CD4-positive, alpha-beta T cell (primary cell): Measurements from ENCODE around the gene TRABD2B. TPM values are rescaled to one million over a fixed set of nuclear protein-coding genes. Genes with fewer than 3 reads are reported as not detected.

ENCODE experiments used
- ATAC-seq: fragments of 200-7000 bp; cut with Tn5 transposase; one replicate; pipeline ENCODE4 v1.10.0; 2022; ENCODE audit warnings: mild to moderate bottlenecking; ENCODE audit not compliant: poor library complexity
- CTCF ChIA-PET: fragments of 350-600 bp; sonication (Branson Sonifier 250); formaldehyde crosslinking; loops from one replicate; lab custom pipeline; 2021; ENCODE audit warnings: antibody characterized with exemption, inconsistent platforms; lab: Charles Lee
- POLR2A ChIA-PET: fragments of 350-600 bp; sonication (Branson Sonifier 250); formaldehyde crosslinking; loops from one replicate; lab custom pipeline; 2021; ENCODE audit warnings: antibody characterized with exemption, inconsistent platforms; lab: Charles Lee
- DNase-seq, 14 experiments: peaks; one replicate each; pipeline ENCODE4 v3.0.0-alpha.2; 2013 to 2020; ENCODE audit warnings: mixed read lengths in 2 of 14
- H3K27ac ChIP-seq, 2 donors: one replicate each; pipeline versions ENCODE4 v1.5.1 to v1.7.0; 2013; ENCODE audit warnings: low read length in 2 of 2, low read depth in 1 of 2, mild to moderate bottlenecking in 1 of 2
- H3K27me3 ChIP-seq, 2 experiments: 1 replicate in 1 of 2; 2 replicates in 1 of 2; pipeline versions ENCODE4 v1.6.1 to v1.7.0; 2013; ENCODE audit warnings: low read length in 2 of 2, control low read depth in 1 of 2, mild to moderate bottlenecking in 1 of 2, moderate library complexity in 1 of 2; ENCODE audit not compliant: insufficient read depth in 2 of 2, control insufficient read depth in 1 of 2
- H3K36me3 ChIP-seq: one replicate; pipeline ENCODE4 v1.6.1; 2013; ENCODE audit warnings: low read length, control low read depth; ENCODE audit not compliant: insufficient read depth
- H3K4me1 ChIP-seq: one replicate; pipeline ENCODE4 v1.6.1; 2013; ENCODE audit warnings: low read length, control low read depth; ENCODE audit not compliant: insufficient read depth
- H3K4me3 ChIP-seq: one replicate; pipeline ENCODE4 v1.5.1; 2013; ENCODE audit warnings: mild to moderate bottlenecking, low read length, moderate library complexity
- H3K9me3 ChIP-seq, 2 experiments: 1 replicate in 1 of 2; 2 replicates in 1 of 2; pipeline versions ENCODE4 v1.6.1 to v1.7.0; 2013; ENCODE audit warnings: low read length in 2 of 2, mild to moderate bottlenecking in 2 of 2, control low read depth in 1 of 2, moderate library complexity in 1 of 2; ENCODE audit not compliant: control insufficient read depth in 1 of 2, insufficient read depth in 1 of 2
- H3K27ac Mint-ChIP-seq: one replicate; pipeline ENCODE4 v1.8.0; 2020; ENCODE audit warnings: mixed read lengths
- H3K27me3 Mint-ChIP-seq: one replicate; pipeline ENCODE4 v1.8.0; 2021; ENCODE audit warnings: mixed read lengths
- H3K36me3 Mint-ChIP-seq: one replicate; pipeline ENCODE4 v1.8.0; 2021; ENCODE audit warnings: low read depth, mixed read lengths
- H3K4me1 Mint-ChIP-seq: one replicate; pipeline ENCODE4 v1.8.0; 2021; ENCODE audit warnings: low read depth, mixed read lengths
- H3K4me3 Mint-ChIP-seq: one replicate; pipeline ENCODE4 v1.8.0; 2020; ENCODE audit warnings: mild to moderate bottlenecking, mixed read lengths
- H3K9me3 Mint-ChIP-seq: one replicate; pipeline ENCODE4 v1.8.0; 2020; ENCODE audit warnings: mixed read lengths
- intact Hi-C, 2 experiments: fragments of 100-400 bp; cut with DNase I in 1 of 2; cut with micrococcal nuclease in 1 of 2; formaldehyde crosslinking; loops; one replicate each; pipeline versions ENCODE4 v1.15.1 to v1.9.0; 2023 to 2025; cut with DNase I, micrococcal nuclease
- total RNA-seq, 174 experiments: library from RNA in 2 of 174; stranded (reverse) in 2 of 174; gene quantifications; one replicate each; pipeline ENCODE4 v1.2.3 and lab custom pipeline; 2021 to 2026
- TF ChIP-seq, protein P1 (sequence below): fragments of 200-600 bp; IDR thresholded peaks from one replicate; pipeline ENCODE4 v1.8.0; 2022; ENCODE audit warnings: antibody characterized with exemption, mild to moderate bottlenecking

The TRABD2B gene
- total RNA-seq, 2 experiments from 2014 or later: not detected

DNA sequence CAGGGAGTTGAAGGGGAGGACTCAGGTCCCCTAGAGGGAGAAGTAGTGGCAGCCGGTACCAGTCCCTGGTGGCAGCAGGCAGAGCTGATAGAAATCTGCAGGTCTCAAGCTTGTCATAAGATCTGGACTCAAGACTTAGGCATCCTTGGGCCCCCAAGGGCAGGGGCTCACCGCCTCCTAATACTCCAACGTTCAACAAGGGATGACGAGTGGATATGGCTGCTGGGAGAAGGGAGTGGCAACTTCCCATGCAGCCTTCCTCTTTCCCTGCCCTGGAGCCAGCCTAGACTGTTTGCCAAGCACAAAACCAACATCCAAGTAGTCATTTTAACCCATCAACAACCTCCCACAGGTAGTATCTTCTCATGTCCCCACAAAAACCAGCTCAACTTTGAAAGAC is 6.9 kb downstream of the TRABD2B start:
- no peak for DNase-seq
- no peak overlapping the region for H3K27ac ChIP-seq
- CTCF ChIA-PET: no interaction called here

DNA sequence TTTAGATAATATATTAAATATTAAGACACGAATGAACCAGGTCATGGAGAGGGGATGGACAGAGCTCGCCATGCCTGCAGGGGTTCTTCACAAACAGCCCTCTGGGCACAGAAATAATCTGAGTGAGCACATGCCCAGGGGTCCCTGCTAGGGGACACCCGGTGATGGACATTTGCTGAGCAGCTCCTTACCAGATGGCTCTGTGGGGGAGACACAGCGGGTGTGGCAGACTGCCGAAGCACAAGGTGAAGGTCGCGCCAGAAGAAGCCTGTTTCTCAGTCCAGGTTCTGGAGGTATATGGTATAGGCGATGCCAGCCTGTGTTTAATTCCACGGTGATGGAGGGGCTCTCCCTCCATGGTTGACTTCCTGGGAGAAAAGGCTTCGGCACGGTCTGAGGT is 9.6 kb downstream of the TRABD2B start:
- H3K36me3 ChIP-seq: no peaks in the 10 kb centered on the region
- H3K27me3 ChIP-seq: peaks cover 20 to 22% of the 10 kb centered on the region in 2 experiments
- ATAC-seq: no peak
- POLR2A ChIA-PET: no interaction called here
- Mint-ChIP-seq H3K27me3 (peaks cover 78% of the 10 kb centered on the region), H3K27ac (no peak overlapping the region), H3K4me1 (no peaks in the 10 kb centered on the region), H3K4me3 (no peak overlapping the region), H3K9me3 (no peaks in the 10 kb centered on the region), H3K36me3 (no peaks in the 10 kb centered on the region)
- H3K9me3 ChIP-seq: peaks cover 0 to 3% of the 10 kb centered on the region in 2 experiments
- CTCF ChIA-PET: no interaction called here
- DNase-seq: no peak
- intact Hi-C loops: no loop called here
- no peaks in the 10 kb centered on the region for H3K4me1 ChIP-seq
- H3K27ac ChIP-seq: no peak overlapping the region
- no peak overlapping the region for H3K4me3 ChIP-seq
- TF ChIP-seq, protein P1, sequence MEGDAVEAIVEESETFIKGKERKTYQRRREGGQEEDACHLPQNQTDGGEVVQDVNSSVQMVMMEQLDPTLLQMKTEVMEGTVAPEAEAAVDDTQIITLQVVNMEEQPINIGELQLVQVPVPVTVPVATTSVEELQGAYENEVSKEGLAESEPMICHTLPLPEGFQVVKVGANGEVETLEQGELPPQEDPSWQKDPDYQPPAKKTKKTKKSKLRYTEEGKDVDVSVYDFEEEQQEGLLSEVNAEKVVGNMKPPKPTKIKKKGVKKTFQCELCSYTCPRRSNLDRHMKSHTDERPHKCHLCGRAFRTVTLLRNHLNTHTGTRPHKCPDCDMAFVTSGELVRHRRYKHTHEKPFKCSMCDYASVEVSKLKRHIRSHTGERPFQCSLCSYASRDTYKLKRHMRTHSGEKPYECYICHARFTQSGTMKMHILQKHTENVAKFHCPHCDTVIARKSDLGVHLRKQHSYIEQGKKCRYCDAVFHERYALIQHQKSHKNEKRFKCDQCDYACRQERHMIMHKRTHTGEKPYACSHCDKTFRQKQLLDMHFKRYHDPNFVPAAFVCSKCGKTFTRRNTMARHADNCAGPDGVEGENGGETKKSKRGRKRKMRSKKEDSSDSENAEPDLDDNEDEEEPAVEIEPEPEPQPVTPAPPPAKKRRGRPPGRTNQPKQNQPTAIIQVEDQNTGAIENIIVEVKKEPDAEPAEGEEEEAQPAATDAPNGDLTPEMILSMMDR: no peak

More for the DNA sequence above, 6.9 kb downstream of the TRABD2B start:
- H3K27me3 ChIP-seq: peaks cover 13 to 29% of the 10 kb centered on the region in 2 experiments
- Mint-ChIP-seq H3K27me3 (peaks cover 75% of the 10 kb centered on the region), H3K36me3 (no peaks in the 10 kb centered on the region), H3K4me3 (no peak overlapping the region), H3K27ac (no peak overlapping the region), H3K9me3 (no peaks in the 10 kb centered on the region), H3K4me1 (no peaks in the 10 kb centered on the region)
- no peak overlapping the region for H3K4me3 ChIP-seq
- POLR2A ChIA-PET: no interaction called here
- no peaks in the 10 kb centered on the region for H3K4me1 ChIP-seq
- ATAC-seq: no peak
- TF ChIP-seq, protein P1: no peak
- no peaks in the 10 kb centered on the region for H3K36me3 ChIP-seq
- intact Hi-C loops: no loop called here
- H3K9me3 ChIP-seq: peaks cover 0 to 9% of the 10 kb centered on the region in 2 experiments

DNA sequence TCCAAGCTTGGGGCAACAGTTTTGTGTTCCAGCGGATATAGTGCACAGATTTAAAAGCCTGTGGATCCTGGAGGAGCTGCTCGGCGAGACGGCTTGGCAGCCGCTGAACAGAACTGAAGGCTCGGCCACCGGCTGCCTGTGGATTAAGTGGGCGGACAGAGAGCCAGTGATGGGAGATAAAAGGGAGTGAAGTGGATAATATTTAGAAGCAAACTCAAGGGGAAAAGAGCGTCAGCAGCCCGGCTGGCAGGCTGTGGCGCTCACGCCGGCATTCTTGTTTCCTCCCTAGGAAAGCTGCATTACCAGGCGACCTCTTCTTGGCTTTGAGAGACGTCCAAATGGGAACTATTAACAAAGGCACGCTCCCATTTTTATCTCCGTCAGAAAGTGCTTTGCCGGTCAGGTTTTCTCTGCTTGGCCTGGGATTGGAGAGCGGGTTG is 10.4 kb downstream of the TRABD2B start:
- intact Hi-C loops: no loop called here
- Mint-ChIP-seq H3K4me1 (no peaks in the 10 kb centered on the region), H3K4me3 (no peak overlapping the region), H3K27ac (no peak overlapping the region), H3K9me3 (no peaks in the 10 kb centered on the region), H3K27me3 (peaks cover 76% of the 10 kb centered on the region), H3K36me3 (no peaks in the 10 kb centered on the region)
- Histone ChIP-seq H3K9me3 (peaks cover 0 to 3% of the 10 kb centered on the region in 2 experiments), H3K27ac (no peak overlapping the region), H3K27me3 (peaks cover 16 to 28% of the 10 kb centered on the region in 2 experiments), H3K36me3 (no peaks in the 10 kb centered on the region), H3K4me1 (no peaks in the 10 kb centered on the region), H3K4me3 (no peak overlapping the region)
- ATAC-seq (no peak), DNase-seq (no peak)
- TF ChIP-seq, protein P1: no peak
- ChIA-PET CTCF (no interaction called here), POLR2A (no interaction called here)
